C4-2B (cell line): ENCODE data around the gene TNFAIP6.
"Not testable (repeated sequence)": the region's sequence is repeated elsewhere in the genome, so short reads cannot be mapped to it uniquely, and the experiment has no call there.

Experiments
- CTCF ChIP-seq: fragments of 450-650 bp; conservative IDR thresholded peaks from 2 replicates; pipeline ENCODE4 v1.5.1; 2017; ENCODE audit warnings: mild to moderate bottlenecking
- ZFX ChIP-seq: fragments of 450-650 bp; IDR thresholded peaks from 2 replicates; pipeline ENCODE4 v1.6.1; 2017

GRCh38 chr2:151310313-151310712, 47.1 kb upstream of the TNFAIP6 start:
- TF ChIP-seq CTCF, ZFX: not testable (repeated sequence)
